Measurements from ENCODE around the gene ITSN1.

DNA sequence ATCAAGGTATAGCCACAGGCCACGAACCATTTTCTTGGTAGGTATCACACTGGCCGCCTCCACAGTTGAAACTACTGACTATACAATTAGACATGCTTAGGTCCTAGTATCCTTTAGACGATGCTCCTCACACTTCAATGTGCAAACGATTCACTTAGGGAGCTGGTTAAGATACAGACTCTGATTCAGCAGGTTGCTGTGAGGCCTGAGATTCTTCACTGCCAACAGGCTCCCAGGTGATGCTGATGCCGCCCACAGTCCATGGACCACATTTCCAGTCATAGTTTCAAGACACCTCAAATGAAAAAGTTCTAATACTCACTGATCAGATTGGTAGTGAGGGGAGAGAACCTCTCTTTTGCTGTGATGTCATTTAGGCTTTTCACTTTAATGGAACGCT, 266.5 kb downstream of the ITSN1 start:
- TF ChIP-seq CEBPB (IDR thresholded peaks at IDR 0.05) (no peak), TCF12 (IDR thresholded peaks at IDR 0.05; ENCODE audit: low read depth) (no peak), EP300 (IDR thresholded peaks at IDR 0.05; ENCODE audit: borderline replicate concordance) (no peak), RAD21 (IDR thresholded peaks at IDR 0.05; ENCODE audit: low read depth) (no peak), TEAD4 (IDR thresholded peaks at IDR 0.05) (no peak), EGR1 (IDR thresholded peaks at IDR 0.05) (no peak), FOXM1 (IDR thresholded peaks at IDR 0.05; ENCODE audit: borderline replicate concordance, low read depth) (no peak), CREB1 (IDR thresholded peaks at IDR 0.05; ENCODE audit: low read depth) (no peak), YY1 (IDR thresholded peaks at IDR 0.05; ENCODE audit: low read depth) (no peak), TAF1 (IDR thresholded peaks at IDR 0.05; ENCODE audit: low read depth) (no peak), ZBTB7A (IDR thresholded peaks at IDR 0.05; ENCODE audit: low read depth) (no peak)
- TF ChIP-seq, protein P1, sequence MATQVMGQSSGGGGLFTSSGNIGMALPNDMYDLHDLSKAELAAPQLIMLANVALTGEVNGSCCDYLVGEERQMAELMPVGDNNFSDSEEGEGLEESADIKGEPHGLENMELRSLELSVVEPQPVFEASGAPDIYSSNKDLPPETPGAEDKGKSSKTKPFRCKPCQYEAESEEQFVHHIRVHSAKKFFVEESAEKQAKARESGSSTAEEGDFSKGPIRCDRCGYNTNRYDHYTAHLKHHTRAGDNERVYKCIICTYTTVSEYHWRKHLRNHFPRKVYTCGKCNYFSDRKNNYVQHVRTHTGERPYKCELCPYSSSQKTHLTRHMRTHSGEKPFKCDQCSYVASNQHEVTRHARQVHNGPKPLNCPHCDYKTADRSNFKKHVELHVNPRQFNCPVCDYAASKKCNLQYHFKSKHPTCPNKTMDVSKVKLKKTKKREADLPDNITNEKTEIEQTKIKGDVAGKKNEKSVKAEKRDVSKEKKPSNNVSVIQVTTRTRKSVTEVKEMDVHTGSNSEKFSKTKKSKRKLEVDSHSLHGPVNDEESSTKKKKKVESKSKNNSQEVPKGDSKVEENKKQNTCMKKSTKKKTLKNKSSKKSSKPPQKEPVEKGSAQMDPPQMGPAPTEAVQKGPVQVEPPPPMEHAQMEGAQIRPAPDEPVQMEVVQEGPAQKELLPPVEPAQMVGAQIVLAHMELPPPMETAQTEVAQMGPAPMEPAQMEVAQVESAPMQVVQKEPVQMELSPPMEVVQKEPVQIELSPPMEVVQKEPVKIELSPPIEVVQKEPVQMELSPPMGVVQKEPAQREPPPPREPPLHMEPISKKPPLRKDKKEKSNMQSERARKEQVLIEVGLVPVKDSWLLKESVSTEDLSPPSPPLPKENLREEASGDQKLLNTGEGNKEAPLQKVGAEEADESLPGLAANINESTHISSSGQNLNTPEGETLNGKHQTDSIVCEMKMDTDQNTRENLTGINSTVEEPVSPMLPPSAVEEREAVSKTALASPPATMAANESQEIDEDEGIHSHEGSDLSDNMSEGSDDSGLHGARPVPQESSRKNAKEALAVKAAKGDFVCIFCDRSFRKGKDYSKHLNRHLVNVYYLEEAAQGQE (IDR thresholded peaks at IDR 0.05; ENCODE audit: low read depth): no peak
- TF ChIP-seq, protein P2, sequence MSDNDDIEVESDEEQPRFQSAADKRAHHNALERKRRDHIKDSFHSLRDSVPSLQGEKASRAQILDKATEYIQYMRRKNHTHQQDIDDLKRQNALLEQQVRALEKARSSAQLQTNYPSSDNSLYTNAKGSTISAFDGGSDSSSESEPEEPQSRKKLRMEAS (IDR thresholded peaks at IDR 0.05): no peak
- TF ChIP-seq, protein P3, sequence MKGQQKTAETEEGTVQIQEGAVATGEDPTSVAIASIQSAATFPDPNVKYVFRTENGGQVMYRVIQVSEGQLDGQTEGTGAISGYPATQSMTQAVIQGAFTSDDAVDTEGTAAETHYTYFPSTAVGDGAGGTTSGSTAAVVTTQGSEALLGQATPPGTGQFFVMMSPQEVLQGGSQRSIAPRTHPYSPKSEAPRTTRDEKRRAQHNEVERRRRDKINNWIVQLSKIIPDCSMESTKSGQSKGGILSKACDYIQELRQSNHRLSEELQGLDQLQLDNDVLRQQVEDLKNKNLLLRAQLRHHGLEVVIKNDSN (IDR thresholded peaks at IDR 0.05): no peak

Data from Ishikawa (cell line).